GM12801 (cell line): Measurements from ENCODE around the gene RPS13.

ENCODE experiments used
- TF ChIP-seq, protein P1 (sequence below): IDR thresholded peaks from one replicate; pipeline ENCODE4 v1.5.1; 2011; ENCODE audit warnings: control low read depth; ENCODE audit not compliant: insufficient read length; ENCODE audit errors: extremely low read depth

The RPS13 gene

DNA sequence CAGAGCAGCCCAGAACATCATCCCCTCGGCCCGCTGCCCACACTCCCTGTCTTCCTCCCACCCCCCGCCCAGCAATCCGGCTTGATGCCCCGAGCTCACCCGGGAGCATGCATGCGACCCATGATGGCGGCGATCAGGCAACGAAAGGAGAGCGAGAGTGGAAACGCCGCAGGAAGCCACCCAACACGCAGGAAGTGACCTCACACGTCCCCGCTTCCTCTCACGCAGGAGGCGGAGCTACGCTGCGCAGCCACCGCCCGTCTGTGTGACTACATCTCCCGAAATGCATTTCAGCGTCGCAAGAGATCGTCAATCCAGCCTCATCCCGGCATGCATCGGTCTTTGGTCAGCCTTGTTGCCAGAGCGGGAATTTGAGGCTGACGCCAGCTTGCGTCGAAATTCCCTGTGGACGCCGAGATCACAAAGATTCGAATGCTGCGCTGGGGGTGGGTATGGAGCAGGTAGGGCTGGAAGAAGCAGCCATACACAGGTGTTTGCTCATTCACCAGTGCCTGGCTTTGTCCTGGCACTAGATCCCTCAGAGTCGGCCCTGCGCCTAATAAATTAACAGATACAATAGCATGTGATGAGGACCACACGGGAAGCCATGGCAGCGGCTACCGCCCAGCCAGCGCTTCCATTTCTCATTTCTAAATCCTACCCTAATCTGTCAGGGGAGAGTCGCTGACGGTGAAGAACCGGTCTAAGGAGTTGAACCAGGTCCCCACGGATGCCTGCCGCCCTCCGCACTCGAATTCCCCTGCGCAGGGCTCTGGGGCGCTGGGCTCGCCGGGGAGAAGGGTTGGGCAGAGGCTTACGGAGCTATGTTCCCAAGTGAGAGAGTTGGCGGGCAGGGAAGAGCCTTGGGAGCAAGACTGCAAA is at the start of gene RPS13:
RPS13 (minus strand) TSS at position 148 of the 882 bp plus-strand sequence; CDS start at position 122, 26 bp downstream.
- TF ChIP-seq, protein P1, sequence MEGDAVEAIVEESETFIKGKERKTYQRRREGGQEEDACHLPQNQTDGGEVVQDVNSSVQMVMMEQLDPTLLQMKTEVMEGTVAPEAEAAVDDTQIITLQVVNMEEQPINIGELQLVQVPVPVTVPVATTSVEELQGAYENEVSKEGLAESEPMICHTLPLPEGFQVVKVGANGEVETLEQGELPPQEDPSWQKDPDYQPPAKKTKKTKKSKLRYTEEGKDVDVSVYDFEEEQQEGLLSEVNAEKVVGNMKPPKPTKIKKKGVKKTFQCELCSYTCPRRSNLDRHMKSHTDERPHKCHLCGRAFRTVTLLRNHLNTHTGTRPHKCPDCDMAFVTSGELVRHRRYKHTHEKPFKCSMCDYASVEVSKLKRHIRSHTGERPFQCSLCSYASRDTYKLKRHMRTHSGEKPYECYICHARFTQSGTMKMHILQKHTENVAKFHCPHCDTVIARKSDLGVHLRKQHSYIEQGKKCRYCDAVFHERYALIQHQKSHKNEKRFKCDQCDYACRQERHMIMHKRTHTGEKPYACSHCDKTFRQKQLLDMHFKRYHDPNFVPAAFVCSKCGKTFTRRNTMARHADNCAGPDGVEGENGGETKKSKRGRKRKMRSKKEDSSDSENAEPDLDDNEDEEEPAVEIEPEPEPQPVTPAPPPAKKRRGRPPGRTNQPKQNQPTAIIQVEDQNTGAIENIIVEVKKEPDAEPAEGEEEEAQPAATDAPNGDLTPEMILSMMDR = no peak

DNA sequence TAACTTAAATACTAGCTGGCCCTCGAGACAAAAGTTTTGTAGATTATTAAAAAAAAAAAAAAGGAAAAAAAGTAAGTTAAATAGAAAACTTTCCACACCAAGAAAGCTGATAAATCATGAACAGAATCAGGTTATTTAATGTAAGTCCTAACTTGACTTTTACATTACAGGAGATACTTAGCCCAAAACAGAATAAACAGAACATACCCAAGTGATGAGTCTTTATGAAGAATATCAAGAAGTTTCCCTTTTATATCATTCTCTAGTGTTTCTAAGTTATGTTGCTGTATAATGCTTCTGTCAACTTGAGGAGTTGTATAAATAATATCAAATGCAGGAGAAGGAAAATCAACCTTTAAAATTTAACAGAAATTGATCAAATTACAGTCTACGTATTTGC is 44.5 kb upstream of the RPS13 start:
- TF ChIP-seq, protein P1 = no peak

DNA sequence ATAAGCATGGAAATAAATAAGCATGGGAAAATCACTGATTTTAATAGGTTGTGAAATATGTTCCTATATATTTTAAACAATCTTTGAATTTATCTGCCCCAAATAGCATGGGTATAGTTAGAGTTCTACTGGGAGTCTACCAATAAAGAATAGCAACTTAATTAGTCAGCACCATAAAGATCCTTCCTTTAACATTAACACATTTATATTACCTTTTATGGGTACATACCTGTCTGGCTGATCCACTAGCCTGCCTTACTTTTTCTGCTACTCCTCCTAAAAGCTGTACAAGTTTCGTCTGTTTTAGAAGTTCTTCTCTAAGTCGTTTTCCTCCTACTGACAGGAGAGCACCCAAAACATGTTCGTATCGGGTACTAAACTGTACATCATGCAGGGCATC is 39.8 kb upstream of the RPS13 start:
- TF ChIP-seq, protein P1 = no peak

- TF ChIP-seq, protein P1 = no peak
These were observed 38.6 kb upstream of the RPS13 start for GRCh38 chr11:17116117-17116516.

DNA sequence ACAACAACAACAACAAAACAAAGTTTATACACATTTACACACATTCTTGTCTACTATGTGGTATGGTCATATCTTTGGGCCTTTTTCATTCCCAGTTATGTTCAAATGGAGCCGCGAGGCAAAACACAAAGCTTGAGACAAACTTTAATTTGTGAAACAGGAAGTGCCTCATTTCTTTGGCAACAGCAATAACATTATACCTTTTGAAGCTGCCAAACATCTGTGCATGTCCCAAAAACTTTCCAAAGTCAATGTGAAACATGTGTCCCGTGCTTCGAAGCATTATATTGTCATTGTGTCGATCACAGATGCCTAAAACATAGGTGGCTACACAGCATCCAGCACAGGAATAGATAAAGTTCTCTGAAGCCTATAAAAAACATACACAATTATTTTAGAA is 25.0 kb upstream of the RPS13 start:
- TF ChIP-seq, protein P1 = no peak

DNA sequence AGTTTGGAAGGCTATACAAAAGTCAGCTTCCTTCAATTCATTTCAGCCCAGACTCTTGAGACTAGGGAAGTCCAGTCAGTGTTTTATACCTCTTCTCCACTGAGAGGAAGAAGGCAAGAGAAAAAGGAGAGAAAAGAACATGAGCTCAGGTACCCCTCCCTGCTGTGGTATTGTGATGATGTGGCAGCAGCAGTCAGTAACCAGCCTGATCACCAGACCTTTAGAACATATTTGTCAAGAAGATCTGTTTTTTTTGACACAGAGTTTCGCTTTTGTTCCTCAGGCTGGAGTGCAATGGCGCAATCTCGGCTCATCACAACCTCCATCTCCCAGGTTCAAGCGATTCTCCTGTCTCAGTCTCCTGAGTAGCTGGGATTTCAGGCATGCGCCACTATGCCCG is 21.2 kb upstream of the RPS13 start:
- TF ChIP-seq, protein P1 = no peak

DNA sequence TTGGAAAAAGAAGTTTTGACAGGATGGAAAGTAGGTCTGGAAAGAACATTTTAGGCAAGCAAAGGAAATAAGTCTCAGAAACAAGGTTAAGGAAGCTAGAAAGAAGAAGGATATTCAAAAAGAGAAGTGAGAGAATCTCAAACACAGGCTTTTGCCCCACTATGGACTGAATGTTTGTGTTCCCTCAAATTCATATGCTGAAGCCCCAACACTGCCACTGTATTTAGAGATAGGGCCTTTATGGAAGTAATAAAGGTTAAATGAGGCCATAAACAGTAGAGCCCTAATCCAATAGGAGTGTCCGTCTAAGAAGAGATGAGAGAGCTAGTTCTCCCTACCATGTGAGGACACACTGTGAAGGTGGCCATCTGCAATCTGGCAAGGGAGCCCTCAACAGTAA is 20.6 kb upstream of the RPS13 start:
- TF ChIP-seq, protein P1 = no peak
